Keratinocyte (primary cell): ENCODE results near the gene RNH1.

Experiments used
- EZH2 ChIP-seq: IDR thresholded peaks from one replicate; pipeline ENCODE4 v1.6.1; 2012; ENCODE audit warnings: inconsistent platforms, mild to moderate bottlenecking, low read length, moderate library complexity
- TF ChIP-seq, protein P1 (sequence below), 3 experiments: IDR thresholded peaks in 1 of 3; conservative IDR thresholded peaks in 1 of 3; optimal IDR thresholded peaks in 1 of 3; 2 replicates in 2 of 3; 3 replicates in 1 of 3; pipeline versions ENCODE3 to v1.5.1; 2011; ENCODE audit warnings: low read length in 3 of 3, mild to moderate bottlenecking in 3 of 3, moderate library complexity in 2 of 3, control low read depth in 1 of 3, inconsistent platforms in 1 of 3; ENCODE audit not compliant: insufficient read depth in 2 of 3; ENCODE audit errors: extremely low read depth in 1 of 3

GRCh38 chr11:535519-536454 lies 28.7 kb upstream of the RNH1 start, which contains the start of gene HRAS:
- TF ChIP-seq, protein P1, sequence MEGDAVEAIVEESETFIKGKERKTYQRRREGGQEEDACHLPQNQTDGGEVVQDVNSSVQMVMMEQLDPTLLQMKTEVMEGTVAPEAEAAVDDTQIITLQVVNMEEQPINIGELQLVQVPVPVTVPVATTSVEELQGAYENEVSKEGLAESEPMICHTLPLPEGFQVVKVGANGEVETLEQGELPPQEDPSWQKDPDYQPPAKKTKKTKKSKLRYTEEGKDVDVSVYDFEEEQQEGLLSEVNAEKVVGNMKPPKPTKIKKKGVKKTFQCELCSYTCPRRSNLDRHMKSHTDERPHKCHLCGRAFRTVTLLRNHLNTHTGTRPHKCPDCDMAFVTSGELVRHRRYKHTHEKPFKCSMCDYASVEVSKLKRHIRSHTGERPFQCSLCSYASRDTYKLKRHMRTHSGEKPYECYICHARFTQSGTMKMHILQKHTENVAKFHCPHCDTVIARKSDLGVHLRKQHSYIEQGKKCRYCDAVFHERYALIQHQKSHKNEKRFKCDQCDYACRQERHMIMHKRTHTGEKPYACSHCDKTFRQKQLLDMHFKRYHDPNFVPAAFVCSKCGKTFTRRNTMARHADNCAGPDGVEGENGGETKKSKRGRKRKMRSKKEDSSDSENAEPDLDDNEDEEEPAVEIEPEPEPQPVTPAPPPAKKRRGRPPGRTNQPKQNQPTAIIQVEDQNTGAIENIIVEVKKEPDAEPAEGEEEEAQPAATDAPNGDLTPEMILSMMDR (optimal IDR thresholded peaks at IDR 0.05 in 1 of 3, IDR thresholded peaks at IDR 0.05 in 1 of 3, conservative IDR thresholded peaks at IDR 0.05 in 1 of 3; ENCODE audit: extremely low read depth in 1 of 3, insufficient read depth in 2 of 3, low read length in 3 of 3), result no peak
- no peak for TF ChIP-seq EZH2
